ENCODE data around the gene CSRP2. TPM values are rescaled to one million over a fixed set of nuclear protein-coding genes. Genes with fewer than 3 reads are reported as not detected.

The CSRP2 gene
- total and polyA plus RNA-seq, 2 of the 8 experiments (the other 6 are each of a cell fraction or from before 2014, with no cell fraction given): 149 to 227 TPM

GRCh38 chr12:76813972-76814371, 64.8 kb downstream of the CSRP2 start (continued):
- TF ChIP-seq, protein P1, sequence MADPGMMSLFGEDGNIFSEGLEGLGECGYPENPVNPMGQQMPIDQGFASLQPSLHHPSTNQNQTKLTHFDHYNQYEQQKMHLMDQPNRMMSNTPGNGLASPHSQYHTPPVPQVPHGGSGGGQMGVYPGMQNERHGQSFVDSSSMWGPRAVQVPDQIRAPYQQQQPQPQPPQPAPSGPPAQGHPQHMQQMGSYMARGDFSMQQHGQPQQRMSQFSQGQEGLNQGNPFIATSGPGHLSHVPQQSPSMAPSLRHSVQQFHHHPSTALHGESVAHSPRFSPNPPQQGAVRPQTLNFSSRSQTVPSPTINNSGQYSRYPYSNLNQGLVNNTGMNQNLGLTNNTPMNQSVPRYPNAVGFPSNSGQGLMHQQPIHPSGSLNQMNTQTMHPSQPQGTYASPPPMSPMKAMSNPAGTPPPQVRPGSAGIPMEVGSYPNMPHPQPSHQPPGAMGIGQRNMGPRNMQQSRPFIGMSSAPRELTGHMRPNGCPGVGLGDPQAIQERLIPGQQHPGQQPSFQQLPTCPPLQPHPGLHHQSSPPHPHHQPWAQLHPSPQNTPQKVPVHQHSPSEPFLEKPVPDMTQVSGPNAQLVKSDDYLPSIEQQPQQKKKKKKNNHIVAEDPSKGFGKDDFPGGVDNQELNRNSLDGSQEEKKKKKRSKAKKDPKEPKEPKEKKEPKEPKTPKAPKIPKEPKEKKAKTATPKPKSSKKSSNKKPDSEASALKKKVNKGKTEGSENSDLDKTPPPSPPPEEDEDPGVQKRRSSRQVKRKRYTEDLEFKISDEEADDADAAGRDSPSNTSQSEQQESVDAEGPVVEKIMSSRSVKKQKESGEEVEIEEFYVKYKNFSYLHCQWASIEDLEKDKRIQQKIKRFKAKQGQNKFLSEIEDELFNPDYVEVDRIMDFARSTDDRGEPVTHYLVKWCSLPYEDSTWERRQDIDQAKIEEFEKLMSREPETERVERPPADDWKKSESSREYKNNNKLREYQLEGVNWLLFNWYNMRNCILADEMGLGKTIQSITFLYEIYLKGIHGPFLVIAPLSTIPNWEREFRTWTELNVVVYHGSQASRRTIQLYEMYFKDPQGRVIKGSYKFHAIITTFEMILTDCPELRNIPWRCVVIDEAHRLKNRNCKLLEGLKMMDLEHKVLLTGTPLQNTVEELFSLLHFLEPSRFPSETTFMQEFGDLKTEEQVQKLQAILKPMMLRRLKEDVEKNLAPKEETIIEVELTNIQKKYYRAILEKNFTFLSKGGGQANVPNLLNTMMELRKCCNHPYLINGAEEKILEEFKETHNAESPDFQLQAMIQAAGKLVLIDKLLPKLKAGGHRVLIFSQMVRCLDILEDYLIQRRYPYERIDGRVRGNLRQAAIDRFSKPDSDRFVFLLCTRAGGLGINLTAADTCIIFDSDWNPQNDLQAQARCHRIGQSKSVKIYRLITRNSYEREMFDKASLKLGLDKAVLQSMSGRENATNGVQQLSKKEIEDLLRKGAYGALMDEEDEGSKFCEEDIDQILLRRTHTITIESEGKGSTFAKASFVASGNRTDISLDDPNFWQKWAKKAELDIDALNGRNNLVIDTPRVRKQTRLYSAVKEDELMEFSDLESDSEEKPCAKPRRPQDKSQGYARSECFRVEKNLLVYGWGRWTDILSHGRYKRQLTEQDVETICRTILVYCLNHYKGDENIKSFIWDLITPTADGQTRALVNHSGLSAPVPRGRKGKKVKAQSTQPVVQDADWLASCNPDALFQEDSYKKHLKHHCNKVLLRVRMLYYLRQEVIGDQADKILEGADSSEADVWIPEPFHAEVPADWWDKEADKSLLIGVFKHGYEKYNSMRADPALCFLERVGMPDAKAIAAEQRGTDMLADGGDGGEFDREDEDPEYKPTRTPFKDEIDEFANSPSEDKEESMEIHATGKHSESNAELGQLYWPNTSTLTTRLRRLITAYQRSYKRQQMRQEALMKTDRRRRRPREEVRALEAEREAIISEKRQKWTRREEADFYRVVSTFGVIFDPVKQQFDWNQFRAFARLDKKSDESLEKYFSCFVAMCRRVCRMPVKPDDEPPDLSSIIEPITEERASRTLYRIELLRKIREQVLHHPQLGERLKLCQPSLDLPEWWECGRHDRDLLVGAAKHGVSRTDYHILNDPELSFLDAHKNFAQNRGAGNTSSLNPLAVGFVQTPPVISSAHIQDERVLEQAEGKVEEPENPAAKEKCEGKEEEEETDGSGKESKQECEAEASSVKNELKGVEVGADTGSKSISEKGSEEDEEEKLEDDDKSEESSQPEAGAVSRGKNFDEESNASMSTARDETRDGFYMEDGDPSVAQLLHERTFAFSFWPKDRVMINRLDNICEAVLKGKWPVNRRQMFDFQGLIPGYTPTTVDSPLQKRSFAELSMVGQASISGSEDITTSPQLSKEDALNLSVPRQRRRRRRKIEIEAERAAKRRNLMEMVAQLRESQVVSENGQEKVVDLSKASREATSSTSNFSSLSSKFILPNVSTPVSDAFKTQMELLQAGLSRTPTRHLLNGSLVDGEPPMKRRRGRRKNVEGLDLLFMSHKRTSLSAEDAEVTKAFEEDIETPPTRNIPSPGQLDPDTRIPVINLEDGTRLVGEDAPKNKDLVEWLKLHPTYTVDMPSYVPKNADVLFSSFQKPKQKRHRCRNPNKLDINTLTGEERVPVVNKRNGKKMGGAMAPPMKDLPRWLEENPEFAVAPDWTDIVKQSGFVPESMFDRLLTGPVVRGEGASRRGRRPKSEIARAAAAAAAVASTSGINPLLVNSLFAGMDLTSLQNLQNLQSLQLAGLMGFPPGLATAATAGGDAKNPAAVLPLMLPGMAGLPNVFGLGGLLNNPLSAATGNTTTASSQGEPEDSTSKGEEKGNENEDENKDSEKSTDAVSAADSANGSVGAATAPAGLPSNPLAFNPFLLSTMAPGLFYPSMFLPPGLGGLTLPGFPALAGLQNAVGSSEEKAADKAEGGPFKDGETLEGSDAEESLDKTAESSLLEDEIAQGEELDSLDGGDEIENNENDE (IDR thresholded peaks at IDR 0.05; ENCODE audit: insufficient replicate concordance, low read length): no peak
- TF ChIP-seq CEBPB (IDR thresholded peaks at IDR 0.05; ENCODE audit: low read depth, low read length) (peak; percentile 32; the same call in 1 of the 2 replicates), RBBP5 (IDR thresholded peaks at IDR 0.05; ENCODE audit: borderline replicate concordance, low read depth, low read length) (no peak)
- TF ChIP-seq, protein P2, sequence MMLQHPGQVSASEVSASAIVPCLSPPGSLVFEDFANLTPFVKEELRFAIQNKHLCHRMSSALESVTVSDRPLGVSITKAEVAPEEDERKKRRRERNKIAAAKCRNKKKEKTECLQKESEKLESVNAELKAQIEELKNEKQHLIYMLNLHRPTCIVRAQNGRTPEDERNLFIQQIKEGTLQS (IDR thresholded peaks at IDR 0.05; ENCODE audit: insufficient read depth, low read depth, low read length): no peak

Data from H1 (cell line).